Endothelial cell of hepatic sinusoid (primary cell): ENCODE results near the gene PPP1R12A.

ENCODE experiments used
- in situ Hi-C: cut with HindIII; loops from 2 replicates; pipeline ENCODE4 v1.10.0; 2017; ENCODE audit warnings: low sequenced_read_pairs

Gene PPP1R12A

DNA sequence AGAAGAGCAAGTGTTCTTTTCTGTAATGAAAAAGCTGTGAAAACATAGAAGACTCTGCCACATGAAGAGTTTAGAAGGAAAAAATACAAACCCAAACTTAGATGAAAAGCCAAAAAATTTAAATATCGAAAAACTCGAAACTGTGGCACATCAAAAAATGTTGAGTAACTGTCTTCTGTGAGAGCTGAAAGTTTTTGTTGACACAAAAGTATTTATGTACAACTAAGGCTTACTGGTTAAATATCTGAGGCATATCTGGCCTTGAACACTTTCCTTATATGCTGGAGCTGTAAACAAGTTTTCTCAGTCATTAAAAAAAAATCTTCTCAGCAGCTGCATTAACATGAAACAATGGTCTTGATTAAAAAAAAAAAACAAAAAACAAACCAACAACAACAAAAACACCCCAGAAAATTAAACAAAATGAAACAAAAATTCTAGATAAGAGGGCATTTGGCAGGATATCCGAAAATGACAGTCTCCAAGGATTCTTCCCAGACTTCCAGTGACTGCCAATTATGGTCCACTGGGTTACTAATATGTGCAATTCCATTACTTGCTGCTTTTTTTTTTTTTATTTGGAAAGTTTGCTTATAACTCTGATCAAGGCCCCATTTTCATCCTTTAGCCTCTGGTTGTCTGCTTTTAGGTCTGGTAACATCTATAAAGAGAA is 159.4 kb downstream of the PPP1R12A start:
- in situ Hi-C loops = no loop called here

DNA sequence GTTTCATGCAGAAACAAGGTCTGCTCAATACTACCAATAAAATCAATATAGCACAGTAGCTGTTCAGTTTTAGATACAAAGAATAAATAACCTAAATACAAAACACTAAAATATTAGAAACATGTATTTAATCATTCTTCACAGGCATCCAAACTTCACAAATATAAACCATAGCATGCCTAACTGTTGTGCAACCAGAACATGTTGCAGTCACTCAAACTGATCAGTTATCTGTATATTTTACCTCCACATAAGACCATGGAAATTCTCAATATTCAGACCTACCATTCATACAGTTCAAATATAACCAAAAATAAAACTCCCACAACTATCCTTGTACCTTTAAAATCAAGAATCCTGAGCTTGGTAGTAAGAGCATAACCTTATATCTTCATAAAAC is 161.0 kb downstream of the PPP1R12A start:
- in situ Hi-C loops = no loop called here

DNA sequence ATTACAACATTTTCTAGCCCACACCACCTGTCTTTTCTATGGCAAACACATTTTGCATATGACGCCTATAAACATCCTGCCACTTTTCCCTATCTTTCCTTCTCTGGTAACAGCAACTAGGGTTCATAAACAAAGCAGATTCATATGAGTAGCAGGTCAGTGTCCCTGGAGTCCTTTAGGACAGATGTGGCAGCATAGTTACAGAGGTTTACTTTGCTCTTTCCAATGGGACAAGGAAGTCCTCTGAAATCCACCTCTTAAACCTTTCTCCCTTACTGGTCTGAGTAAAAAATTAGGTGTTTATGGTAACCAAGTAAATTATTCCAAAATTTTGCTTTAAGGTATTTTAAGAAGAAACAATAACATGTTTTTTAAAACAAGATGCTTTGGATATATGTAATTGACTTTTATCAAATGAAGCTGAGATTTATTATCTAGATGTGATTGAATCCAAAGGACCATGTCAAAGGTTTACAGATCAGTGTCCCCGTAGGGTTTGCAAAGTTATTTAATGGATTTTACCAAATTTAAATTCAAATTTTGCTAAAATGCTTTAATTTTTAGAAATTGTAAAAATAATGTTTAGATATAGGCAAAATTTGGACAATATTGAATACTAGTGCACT is 164.9 kb downstream of the PPP1R12A start:
- in situ Hi-C loops = loop anchor here (5.0 kb wide), 2 partner anchors 47 to 93 kb away; no protein-coding TSS in a partner anchor

DNA sequence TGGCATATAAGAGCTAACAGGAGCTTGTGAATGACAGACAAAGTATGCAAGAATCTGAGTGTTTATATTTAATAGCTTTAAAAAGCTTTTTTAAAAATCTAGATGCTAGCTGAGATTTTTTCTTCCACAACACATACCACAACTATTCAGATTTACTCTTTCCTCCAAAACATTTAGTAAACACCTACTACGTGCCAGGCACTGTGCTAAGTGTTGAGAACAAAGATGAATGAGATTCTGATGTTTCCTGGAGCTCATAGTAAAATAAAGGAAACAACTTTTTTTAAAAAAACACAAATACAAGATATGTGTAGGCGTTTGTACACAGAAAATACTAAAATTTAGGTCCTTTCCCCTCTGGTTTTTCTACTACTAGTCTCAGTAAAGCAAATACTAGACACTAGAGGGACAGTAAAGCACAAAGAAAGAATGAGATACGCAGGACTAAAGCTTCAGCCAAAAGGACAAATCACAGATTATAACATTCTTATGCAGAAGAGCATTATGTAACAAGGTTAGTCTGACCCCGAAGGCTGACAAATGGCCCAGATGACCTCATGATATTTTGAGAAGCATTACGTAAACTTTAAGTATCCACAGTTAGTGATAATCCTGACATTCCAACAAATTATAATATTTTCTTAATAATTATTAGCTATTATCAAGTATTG is 165.6 kb downstream of the PPP1R12A start:
- in situ Hi-C loops = loop anchor here (5.0 kb wide), 2 partner anchors 48 to 92 kb away; no protein-coding TSS in a partner anchor

DNA sequence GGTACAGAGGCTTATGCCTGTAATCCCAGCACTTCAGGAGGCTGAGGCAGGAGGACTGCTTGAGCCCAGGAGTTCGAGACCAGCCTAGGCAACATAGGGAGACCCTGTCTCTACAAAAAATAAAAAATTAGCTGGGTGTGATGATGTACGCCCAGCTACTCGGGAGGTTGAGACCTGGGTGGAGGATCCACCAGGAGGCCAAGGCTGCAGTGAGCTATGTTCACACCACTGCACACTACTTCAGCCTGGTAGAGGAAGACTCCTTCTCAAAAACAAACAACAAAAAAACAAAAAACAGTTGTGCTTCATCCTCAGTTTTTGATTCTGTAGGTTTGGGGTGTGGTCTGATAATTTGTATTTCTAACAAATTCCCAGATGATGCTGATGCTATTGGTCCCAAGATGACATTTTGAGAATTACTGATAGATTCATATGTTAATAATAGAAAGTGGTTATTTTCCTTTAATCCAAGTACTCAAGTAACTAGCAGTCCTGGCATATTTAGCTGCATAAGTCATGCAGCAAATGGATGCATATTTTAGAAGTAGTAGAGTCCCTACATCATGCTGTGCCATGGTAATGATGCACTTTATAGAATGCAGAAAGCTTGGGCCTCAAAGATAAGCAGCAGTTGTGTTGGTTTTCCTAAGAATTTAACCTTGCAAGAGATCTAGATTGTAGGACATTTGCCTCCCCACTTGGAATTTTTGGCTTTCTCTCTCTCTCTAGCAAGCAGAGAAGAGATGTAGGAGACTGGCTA is 168.0 kb downstream of the PPP1R12A start:
- in situ Hi-C loops = loop anchor here (5.0 kb wide), 2 partner anchors 50 to 90 kb away; no protein-coding TSS in a partner anchor

DNA sequence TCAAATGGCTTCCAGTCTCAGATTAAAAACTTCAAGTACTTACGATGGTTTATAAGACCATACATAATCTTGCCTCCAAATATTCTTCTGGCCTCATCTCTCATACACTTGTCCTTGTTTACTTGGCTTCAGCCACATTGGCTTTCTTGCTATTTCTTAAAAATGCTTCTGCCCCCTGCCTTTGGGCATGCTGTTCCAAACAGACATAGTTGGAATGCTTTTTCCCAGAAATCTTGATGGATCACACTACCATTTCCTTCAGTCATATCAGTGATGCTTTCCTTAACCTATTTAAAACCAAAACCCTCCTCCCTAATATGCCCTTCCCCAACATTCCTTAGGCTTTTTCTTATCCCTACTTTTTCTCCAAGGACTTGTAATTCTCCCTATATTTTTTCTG is 169.7 kb downstream of the PPP1R12A start:
- in situ Hi-C loops = loop anchor here (5.0 kb wide), 2 partner anchors 52 to 88 kb away; no protein-coding TSS in a partner anchor

DNA sequence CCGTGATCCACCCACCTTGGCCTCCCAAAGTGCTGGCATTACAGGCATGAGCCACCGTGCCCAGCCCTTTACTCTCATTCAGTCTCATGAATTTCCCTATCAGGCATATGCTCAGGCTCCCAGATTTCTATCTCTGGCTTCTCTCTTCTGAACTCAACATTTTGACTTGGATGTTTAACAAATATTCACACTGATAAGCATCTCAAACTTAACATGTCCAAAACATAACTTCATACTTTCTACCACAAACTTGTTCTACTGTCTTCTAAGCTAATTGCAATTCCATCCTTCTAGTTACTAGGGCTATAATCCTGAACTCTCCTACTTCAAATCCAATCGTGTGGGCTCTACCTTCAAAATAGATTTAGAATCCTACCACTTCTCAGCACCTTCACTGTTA is 170.3 kb downstream of the PPP1R12A start:
- in situ Hi-C loops = loop anchor here (5.0 kb wide), 2 partner anchors 53 to 87 kb away; no protein-coding TSS in a partner anchor

DNA sequence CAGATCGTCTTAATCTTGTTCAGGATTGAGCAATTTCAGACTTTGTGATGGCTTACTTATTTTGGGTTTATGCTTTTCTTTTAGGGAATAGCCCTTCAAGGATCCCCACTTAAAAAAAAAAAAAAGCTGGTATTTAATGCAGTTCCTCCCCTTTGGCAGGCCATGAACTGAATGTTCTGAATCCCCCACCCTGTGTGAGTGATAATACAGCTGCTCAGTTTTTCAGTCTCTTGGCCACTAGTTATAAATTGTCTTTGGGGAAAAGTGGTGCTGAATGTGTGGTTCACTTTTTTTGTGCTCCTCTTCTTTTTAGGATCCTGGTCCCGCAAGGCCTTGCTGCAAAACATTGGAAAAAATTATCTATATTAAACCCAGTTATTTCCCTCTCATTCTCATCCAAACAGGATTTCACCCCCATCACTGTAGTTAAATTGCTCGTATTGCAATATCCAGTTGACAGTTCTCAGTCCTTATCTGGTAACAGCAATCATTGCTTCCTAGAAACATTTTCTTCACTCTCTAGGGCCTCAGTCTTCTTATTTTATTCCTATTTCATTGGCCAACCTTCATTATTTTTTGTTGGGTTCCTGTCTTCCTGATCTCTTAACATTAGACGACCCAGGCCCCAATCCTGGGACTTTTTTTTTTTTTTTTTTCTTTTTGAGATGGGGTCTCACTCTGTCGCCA is 171.0 kb downstream of the PPP1R12A start:
- in situ Hi-C loops = no loop called here

DNA sequence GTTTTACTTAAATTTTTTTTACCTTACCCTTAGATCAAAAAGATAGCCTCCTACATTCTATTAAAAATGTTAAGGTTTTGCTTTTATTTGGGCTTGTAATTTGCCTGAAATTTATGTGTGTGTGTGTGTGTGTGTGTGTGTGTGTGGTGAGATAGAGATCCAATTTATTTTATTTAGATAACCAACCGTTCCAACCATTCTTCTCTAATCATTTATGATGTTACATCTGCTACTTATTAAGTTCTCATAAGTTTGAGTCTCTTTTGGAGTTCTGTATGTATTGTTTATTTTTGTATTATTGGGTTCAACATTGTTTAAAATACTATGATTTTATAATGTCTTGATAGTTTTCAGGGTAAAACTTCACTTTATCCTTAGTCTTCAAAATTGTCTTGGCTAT is 173.6 kb downstream of the PPP1R12A start:
- in situ Hi-C loops = no loop called here

DNA sequence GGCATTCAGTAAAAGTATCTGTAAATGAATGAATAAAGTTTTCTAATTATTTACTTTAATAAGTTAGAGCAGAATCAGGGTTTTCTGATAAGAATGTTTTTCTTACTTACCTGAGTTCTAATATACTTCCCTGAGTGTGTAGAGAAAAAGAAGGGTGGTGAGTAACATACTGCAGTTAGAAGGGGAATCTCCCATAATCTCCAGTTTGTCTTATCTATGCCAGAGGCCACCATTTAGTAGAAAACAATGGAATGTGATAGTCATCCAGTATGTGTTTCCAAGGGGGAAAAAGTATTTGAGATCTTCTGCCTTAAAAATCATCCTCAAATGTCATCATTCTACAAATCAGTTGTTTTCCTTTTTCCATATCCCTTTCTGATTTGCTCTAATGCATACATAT is 187.6 kb downstream of the PPP1R12A start:
- in situ Hi-C loops = no loop called here

DNA sequence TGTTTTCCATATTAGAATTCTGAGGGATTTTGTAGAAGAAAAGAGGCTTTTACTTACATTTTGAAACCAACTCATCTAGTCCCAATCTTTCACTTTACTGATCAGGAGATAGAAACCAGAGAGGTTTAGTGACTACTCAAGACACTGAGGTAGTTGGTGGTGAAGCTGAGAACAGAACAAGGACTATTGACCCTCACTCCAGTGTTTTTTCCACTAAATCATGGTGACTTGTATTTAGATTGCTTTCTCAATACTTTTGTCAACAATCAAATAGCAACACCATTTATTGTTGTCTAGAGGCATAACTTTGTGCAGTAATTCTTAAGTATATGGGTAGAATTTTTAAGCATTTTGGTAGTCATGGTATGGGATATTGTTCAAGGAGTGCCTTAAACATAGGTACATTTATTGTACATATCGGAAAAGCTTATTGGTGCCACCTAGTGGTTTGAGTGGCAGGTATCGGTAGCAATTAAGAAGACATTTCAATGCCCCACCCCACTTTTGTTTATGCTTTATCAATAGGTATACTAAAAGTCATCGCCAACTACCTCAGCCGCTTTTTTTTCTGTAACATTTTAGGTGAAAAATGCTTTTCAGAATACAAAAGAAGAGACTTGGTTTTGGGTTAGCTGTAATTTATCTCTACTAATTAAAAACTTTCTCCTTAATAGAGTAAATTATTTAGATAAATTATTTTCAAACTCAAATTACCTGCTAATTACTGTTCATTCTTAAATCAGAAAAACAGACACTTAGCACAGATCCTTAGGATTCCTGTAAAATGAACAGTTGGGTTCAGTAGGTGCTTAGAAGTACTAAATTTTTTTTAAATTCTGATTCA is 196.8 kb downstream of the PPP1R12A start:
- in situ Hi-C loops = no loop called here

DNA sequence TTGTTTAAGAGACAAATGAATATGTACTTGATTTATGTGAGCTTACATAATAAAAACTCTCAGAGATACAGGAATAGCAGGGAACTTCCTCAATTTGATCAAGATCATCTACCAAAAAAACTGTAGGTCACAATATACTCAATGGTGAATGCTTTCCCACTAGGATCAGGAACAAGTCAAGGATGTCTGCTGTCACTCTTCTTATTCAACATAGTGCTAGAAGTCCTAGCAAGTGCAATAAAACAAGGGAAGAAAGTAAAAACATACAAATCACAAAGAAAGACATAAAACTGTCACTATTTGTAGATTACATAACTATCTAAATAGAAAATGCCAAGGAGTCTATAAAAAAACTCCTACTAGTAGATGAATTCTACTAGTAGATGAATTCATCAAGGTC is 202.3 kb downstream of the PPP1R12A start:
- in situ Hi-C loops = no loop called here

DNA sequence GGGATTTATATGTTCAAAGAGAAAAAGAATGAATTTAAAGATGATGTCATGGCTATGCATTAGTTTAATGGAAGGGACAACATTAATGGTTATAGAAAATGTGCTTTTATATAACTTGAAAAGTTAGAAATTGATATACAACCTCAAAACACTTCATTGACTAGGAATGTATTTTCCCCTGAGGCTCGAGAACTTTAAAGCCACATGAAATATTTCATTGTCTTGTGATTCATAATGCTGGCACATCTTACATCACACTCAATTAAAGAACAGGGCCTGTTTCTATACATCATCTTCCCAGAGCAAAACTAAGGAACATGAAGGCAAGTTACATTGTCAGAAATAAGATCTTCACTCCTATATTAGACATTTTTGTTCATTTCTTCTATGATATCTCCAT is 208.9 kb downstream of the PPP1R12A start:
- in situ Hi-C loops = no loop called here
